Activated naive CD8-positive, alpha-beta T cell treated with anti-CD3 and anti-CD28 coated beads, Interleukin-2, amount 50 U/mL, for 24 hours (primary cell): Measurements from ENCODE around the gene PTPN14.
"Not testable (repeated sequence)": the region's sequence is repeated elsewhere in the genome, so short reads cannot be mapped to it uniquely, and the experiment has no call there.

Source experiments
- ATAC-seq: fragments of 150-1000 bp; cut with Tn5 transposase; one replicate; pipeline ENCODE4 v1.10.0; 2021
- DNase-seq: peaks from one replicate; pipeline ENCODE4 v3.0.0; 2021
- H3K27ac Mint-ChIP-seq: one replicate; pipeline ENCODE4 v1.8.0; 2021; ENCODE audit warnings: mild to moderate bottlenecking, mixed read lengths
- H3K27me3 Mint-ChIP-seq: one replicate; pipeline ENCODE4 v1.8.0; 2021; ENCODE audit warnings: mixed read lengths
- H3K36me3 Mint-ChIP-seq: one replicate; pipeline ENCODE4 v1.8.0; 2021; ENCODE audit warnings: low read depth, mixed read lengths
- H3K4me1 Mint-ChIP-seq: one replicate; pipeline ENCODE4 v1.8.0; 2021; ENCODE audit warnings: mixed read lengths
- H3K4me3 Mint-ChIP-seq: one replicate; pipeline ENCODE4 v1.8.0; 2021; ENCODE audit warnings: mild to moderate bottlenecking, moderate library complexity, mixed read lengths
- H3K9me3 Mint-ChIP-seq: one replicate; pipeline ENCODE4 v1.8.0; 2021; ENCODE audit warnings: mixed read lengths

PTPN14 gene

DNA sequence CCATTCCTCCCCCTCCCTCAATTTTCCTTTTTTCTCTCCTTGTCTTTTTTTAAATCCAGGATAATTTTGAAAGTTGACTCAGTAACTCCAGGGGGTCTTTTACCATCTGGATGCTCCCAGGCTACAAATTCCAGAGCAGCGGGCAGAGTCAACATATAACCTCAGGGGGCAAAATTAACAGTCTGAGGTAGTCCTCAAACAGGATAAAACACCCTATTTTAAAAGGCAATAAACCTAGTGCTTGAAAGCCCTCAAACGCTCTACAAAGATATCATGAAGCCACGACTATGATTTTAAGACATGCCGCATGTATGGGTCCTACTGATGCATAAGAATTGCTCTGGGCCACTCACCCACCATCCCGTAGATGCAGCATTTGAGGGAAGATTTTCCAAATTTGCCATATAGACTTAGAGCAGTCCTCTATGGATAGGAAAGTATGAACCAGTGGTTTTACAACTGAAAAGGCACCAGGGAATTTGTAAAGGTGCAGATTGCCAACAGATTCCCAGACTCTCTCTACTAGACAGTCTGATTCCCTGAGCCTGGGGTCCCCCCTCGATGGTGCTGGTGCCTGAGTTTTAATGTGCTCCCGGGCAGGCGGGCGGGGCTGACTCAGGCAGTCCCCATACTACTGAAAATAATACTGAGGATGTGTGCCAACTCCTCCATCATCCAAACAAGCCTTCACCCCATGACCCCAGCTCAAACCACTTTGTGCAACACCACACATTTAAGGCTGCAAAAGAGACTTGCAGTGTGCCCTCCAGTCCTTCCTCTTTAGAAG, 37.2 kb downstream of the PTPN14 start:
- Mint-ChIP-seq H3K9me3 (no peaks in the 10 kb centered on the region), H3K27me3 (peaks cover 22% of the 10 kb centered on the region), H3K27ac (no peak overlapping the region), H3K4me1 (no peaks in the 10 kb centered on the region), H3K4me3 (no peak overlapping the region), H3K36me3 (no peaks in the 10 kb centered on the region)
- no peak for ATAC-seq
- no peak for DNase-seq

DNA sequence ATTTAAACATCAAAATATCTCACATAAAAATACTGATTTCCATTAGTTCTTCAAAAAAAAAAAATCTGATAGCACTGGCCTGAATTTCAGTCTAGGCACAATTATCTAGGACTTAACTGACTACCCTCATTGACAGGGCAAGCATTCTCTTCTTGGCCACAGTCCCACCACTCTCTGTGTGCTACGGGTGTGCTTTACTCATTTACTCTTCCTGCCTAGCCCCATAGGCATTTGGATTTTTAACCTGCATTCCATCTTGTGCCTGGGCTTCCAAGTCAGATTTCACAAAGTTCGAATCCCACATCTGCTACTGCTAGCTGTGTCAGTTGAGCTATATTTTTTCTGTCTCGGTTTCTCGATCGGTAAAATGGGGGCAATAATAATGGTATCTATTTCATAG, 38.0 kb downstream of the PTPN14 start:
- Mint-ChIP-seq H3K27me3 (peaks cover 22% of the 10 kb centered on the region), H3K27ac (no peak overlapping the region), H3K9me3 (no peaks in the 10 kb centered on the region), H3K4me1 (no peaks in the 10 kb centered on the region), H3K36me3 (no peaks in the 10 kb centered on the region), H3K4me3 (no peak overlapping the region)
- DNase-seq, result no peak
- no peak for ATAC-seq

DNA sequence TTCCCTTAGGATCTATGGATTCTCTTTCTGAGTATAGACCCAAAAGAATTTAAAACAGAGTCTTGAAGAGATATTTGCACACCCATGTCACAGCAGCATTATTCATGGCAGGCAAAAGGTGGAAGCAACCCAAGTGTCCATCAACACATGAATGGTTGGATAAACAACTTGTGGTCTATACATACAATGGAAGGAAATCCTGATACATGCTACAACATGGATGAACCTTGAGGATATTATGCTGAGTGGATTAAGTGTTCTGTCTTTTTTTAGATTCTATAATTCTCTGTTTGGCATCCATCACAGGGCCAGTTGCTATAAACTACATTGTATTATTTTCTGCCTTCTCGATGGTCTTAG, 39.8 kb downstream of the PTPN14 start:
- H3K4me1 Mint-ChIP-seq, result no peaks in the 10 kb centered on the region
- ATAC-seq (no peak), DNase-seq (no peak)
- no peaks in the 10 kb centered on the region for H3K36me3 Mint-ChIP-seq
- H3K27me3 Mint-ChIP-seq, result peaks cover 23% of the 10 kb centered on the region
- no peak overlapping the region for H3K4me3 Mint-ChIP-seq
- H3K9me3 Mint-ChIP-seq, result no peaks in the 10 kb centered on the region
- no peak overlapping the region for H3K27ac Mint-ChIP-seq

GRCh38 chr1:214510914-214511638, 40.3 kb downstream of the PTPN14 start:
- DNase-seq (no peak), ATAC-seq (no peak)
- no peak overlapping the region for H3K27ac Mint-ChIP-seq
- no peak overlapping the region for H3K4me3 Mint-ChIP-seq
- H3K36me3 Mint-ChIP-seq, result no peaks in the 10 kb centered on the region
- peaks cover 23% of the 10 kb centered on the region for H3K27me3 Mint-ChIP-seq
- no peaks in the 10 kb centered on the region for H3K4me1 Mint-ChIP-seq
- no peaks in the 10 kb centered on the region for H3K9me3 Mint-ChIP-seq

DNA sequence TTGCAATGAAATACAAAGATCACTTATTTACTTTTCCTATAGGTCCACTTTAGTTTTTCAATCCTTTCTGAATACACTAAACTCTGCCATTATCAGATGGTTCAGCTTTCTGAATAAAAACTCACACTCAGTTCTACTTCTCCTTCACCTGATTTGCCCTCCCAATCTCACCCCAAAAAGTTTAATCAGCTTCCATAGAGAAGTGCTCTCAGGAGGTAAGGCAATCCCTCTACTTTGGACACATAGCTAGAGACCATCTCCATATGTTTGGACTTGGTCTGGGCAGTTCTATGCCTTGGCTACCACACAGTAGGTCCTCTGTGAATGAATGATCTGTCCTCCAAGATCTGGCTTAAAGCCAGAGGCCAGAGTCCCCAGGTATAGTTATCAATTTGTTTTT, 40.9 kb downstream of the PTPN14 start:
- Mint-ChIP-seq H3K36me3 (no peaks in the 10 kb centered on the region), H3K4me3 (no peak overlapping the region), H3K4me1 (no peaks in the 10 kb centered on the region), H3K27me3 (peaks cover 23% of the 10 kb centered on the region), H3K9me3 (no peaks in the 10 kb centered on the region), H3K27ac (no peak overlapping the region)
- ATAC-seq (no peak), DNase-seq (no peak)

DNA sequence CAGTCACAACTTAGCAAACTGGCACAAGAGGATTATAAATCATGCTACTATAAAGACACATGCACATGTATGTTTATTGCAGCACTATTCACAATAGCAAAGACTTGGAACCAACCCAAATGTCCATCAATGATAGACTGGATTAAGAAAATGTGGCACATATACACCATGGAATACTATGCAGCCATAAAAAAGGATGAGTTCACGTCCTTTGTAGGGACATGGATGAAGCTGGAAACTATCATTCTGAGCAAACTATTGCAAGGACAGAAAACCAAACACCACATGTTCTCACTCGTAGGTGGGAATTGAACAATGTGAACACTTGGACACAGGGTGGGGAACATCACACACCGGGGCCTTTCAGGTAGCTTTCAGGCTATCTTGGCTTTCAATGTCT, 41.8 kb downstream of the PTPN14 start:
- not testable (repeated sequence) for DNase-seq, ATAC-seq, H3K27ac Mint-ChIP-seq, H3K9me3 Mint-ChIP-seq, H3K36me3 Mint-ChIP-seq, H3K4me1 Mint-ChIP-seq, H3K4me3 Mint-ChIP-seq
- peaks cover 24% of the 10 kb centered on the region for H3K27me3 Mint-ChIP-seq

GRCh38 chr1:214506972-214507431, 44.4 kb downstream of the PTPN14 start:
- ATAC-seq, result no peak

GRCh38 chr1:214505134-214505533, 46.3 kb downstream of the PTPN14 start:
- no peaks in the 10 kb centered on the region for H3K9me3 Mint-ChIP-seq
- H3K27ac Mint-ChIP-seq, result no peak overlapping the region
- no peak overlapping the region for H3K4me3 Mint-ChIP-seq
- no peaks in the 10 kb centered on the region for H3K36me3 Mint-ChIP-seq
- DNase-seq (no peak), ATAC-seq (no peak)
- H3K4me1 Mint-ChIP-seq, result no peaks in the 10 kb centered on the region
- H3K27me3 Mint-ChIP-seq, result peaks cover 12% of the 10 kb centered on the region

More at GRCh38 chr1:214506972-214507431, 44.4 kb downstream of the PTPN14 start:
- H3K36me3 Mint-ChIP-seq, result no peaks in the 10 kb centered on the region
- no peak overlapping the region for H3K27ac Mint-ChIP-seq
- no peaks in the 10 kb centered on the region for H3K4me1 Mint-ChIP-seq
- no peak overlapping the region for H3K4me3 Mint-ChIP-seq
- no peak for DNase-seq
- H3K9me3 Mint-ChIP-seq, result no peaks in the 10 kb centered on the region
- peaks cover 15% of the 10 kb centered on the region for H3K27me3 Mint-ChIP-seq

DNA sequence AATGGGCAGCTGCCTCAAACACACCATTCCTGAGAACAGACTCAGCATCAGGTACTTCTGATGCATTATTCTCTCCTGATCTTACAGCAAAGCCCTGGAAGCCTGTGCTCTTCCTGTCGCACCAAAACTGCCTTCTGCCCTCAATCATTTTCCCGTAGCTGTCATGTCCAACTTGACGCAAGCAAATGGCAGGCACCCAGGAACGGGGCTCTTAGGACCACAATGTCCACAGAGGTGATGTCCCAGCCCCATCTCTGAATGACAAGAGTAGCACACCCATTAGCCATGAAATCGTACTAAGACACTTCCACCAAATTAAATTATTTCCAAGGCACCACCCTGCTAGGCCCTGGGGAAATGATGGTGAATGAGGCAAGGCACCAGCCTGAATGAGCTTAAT, 47.1 kb downstream of the PTPN14 start:
- no peak for DNase-seq

GRCh38 chr1:214503553-214503952, 47.8 kb downstream of the PTPN14 start:
- peaks cover 15% of the 10 kb centered on the region for H3K27me3 Mint-ChIP-seq
- no peaks in the 10 kb centered on the region for H3K9me3 Mint-ChIP-seq
- no peaks in the 10 kb centered on the region for H3K36me3 Mint-ChIP-seq
- ATAC-seq, result no peak
- no peak overlapping the region for H3K27ac Mint-ChIP-seq
- H3K4me1 Mint-ChIP-seq, result no peaks in the 10 kb centered on the region
- DNase-seq, result no peak
- no peak overlapping the region for H3K4me3 Mint-ChIP-seq

More for the DNA sequence above, 47.1 kb downstream of the PTPN14 start:
- ATAC-seq, result no peak
- Mint-ChIP-seq H3K36me3 (no peaks in the 10 kb centered on the region), H3K9me3 (no peaks in the 10 kb centered on the region), H3K4me1 (no peaks in the 10 kb centered on the region), H3K27ac (no peak overlapping the region), H3K4me3 (no peak overlapping the region), H3K27me3 (peaks cover 10% of the 10 kb centered on the region)

DNA sequence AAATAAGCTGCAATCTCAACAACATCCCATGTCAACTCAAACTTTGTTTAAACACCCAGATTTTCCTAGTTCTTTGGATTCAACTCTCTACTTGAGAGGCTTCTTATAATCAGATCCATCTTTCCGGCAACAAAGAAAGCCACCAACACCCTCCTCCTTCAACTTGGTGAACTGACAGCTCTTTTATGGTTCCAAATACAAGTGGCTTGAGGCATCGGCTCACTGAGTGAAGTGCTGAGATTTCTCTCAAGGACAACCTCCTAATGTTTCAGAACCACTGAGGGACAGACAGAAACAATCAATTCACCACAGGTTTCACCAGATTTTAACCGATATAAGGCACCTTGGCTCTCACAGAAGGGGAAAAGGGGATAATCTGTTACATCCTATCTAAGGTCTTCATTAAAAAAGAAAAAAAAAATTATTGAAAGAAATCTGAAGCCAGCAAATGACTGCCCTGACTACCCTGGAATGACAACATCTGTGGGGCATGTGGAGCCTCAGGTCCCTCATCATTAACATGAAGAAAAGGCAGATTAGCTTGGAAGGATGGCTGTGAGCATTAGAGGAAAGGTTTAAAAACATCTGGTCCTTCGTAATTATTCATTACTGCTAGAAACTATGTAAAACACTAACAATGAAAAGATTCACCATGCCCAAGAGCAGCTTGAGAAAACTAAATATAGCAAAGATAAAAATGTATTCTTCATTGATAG, 50.9 kb downstream of the PTPN14 start:
- DNase-seq, result no peak
- H3K4me3 Mint-ChIP-seq, result no peak overlapping the region
- peaks cover 16% of the 10 kb centered on the region for H3K27me3 Mint-ChIP-seq
- H3K9me3 Mint-ChIP-seq, result no peaks in the 10 kb centered on the region
- no peak overlapping the region for H3K27ac Mint-ChIP-seq
- no peaks in the 10 kb centered on the region for H3K36me3 Mint-ChIP-seq
- no peak for ATAC-seq
- no peaks in the 10 kb centered on the region for H3K4me1 Mint-ChIP-seq

DNA sequence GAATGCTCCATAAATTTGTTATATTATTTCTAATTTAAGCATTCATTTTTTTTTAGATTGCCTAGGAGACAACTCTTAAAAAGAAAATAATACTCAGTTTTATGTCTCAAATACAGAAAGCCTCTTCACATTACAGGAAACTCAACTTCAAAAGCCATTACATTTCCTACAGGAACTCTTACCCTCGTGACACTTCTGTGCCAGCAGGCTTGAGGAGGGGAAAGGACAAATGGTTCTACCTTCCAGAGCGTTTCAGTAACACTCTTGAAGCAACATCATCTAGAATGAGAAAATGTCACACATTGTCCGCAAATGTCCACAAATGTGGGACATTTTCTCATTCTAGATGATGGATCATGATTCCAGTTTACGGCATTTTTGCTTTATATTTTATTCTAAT, 51.7 kb downstream of the PTPN14 start:
- H3K27me3 Mint-ChIP-seq, result peaks cover 16% of the 10 kb centered on the region
- DNase-seq (no peak), ATAC-seq (no peak)
- no peak overlapping the region for H3K27ac Mint-ChIP-seq
- no peaks in the 10 kb centered on the region for H3K36me3 Mint-ChIP-seq
- H3K4me3 Mint-ChIP-seq, result no peak overlapping the region
- no peaks in the 10 kb centered on the region for H3K4me1 Mint-ChIP-seq
- H3K9me3 Mint-ChIP-seq, result no peaks in the 10 kb centered on the region

DNA sequence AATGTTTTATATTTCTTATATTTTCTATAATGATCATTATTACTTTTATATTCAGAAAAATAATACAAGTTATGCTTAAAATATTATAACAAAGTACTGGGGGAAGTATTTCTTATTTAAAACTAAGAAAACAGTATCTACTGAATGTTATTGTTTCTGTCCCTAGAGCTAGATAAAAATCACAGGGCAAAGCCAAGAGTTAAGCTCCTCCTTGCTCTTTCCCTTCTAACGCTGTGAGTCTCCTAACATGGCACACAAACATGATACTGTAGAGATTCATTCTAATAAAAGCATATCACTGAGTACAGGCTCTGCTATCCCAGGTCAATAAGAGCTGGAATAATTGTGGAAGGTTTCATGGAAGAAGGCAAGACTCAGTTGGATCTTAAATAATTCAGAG, 53.4 kb downstream of the PTPN14 start:
- Mint-ChIP-seq H3K4me1 (no peaks in the 10 kb centered on the region), H3K27ac (no peak overlapping the region), H3K36me3 (no peaks in the 10 kb centered on the region), H3K4me3 (no peak overlapping the region), H3K27me3 (peaks cover 21% of the 10 kb centered on the region), H3K9me3 (no peaks in the 10 kb centered on the region)
- ATAC-seq, result no peak
- DNase-seq, result no peak

GRCh38 chr1:214496126-214496525, 55.3 kb downstream of the PTPN14 start:
- H3K27me3 Mint-ChIP-seq, result peaks cover 25% of the 10 kb centered on the region
- no peak overlapping the region for H3K27ac Mint-ChIP-seq
- ATAC-seq (no peak), DNase-seq (no peak)
- H3K4me1 Mint-ChIP-seq, result no peaks in the 10 kb centered on the region
- no peaks in the 10 kb centered on the region for H3K9me3 Mint-ChIP-seq
- no peak overlapping the region for H3K4me3 Mint-ChIP-seq
- no peaks in the 10 kb centered on the region for H3K36me3 Mint-ChIP-seq

DNA sequence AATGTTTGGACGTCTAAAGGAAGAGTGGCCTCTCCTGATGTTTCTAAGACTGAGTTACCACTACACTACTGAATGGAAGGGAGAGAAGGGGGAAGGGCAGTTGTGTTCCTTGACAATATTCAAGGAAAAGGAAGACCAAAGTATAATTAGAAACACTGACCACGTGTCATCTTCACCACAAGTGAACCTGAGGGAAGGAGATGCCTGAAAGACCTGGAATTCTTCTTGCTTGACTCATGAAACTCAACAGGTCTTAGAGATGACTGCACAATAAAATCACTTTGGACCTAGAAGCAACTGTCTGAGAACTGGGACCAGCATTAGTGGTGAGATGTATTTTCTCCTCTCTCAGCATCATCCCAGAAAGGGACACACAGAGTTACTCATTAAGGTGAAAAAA, 56.7 kb downstream of the PTPN14 start:
- no peaks in the 10 kb centered on the region for H3K36me3 Mint-ChIP-seq
- H3K27me3 Mint-ChIP-seq, result peaks cover 25% of the 10 kb centered on the region
- ATAC-seq, result no peak
- no peaks in the 10 kb centered on the region for H3K9me3 Mint-ChIP-seq
- no peak for DNase-seq
- no peaks in the 10 kb centered on the region for H3K4me1 Mint-ChIP-seq
- H3K4me3 Mint-ChIP-seq, result no peak overlapping the region
- H3K27ac Mint-ChIP-seq, result no peak overlapping the region
